OCI-LY3 (cell line): ENCODE measurements around the gene FIS1.

ENCODE experiments used
- H2AFZ ChIP-seq: fragments of 200-600, 300-600 bp; shearing (Covaris generic); 2 replicates; pipeline ENCODE4 v1.6.0; 2014; ENCODE audit warnings: antibody characterized with exemption, low read depth, low read length
- H3K27ac ChIP-seq: fragments of 200-600, 300-600 bp; sonication (generic); 2 replicates; pipeline ENCODE4 v1.5.1; 2014; ENCODE audit warnings: mild to moderate bottlenecking, low read length, moderate library complexity, mixed read lengths
- H3K27me3 ChIP-seq: fragments of 200-600, 300-600 bp; sonication (generic); 2 replicates; pipeline ENCODE4 v1.6.1; 2014; ENCODE audit warnings: low read depth, low read length, mixed read lengths
- H3K36me3 ChIP-seq: fragments of 200-600, 300-600 bp; sonication (generic); replicated peaks from 2 replicates; pipeline ENCODE3; 2014; ENCODE audit warnings: low read depth, low read length, mixed read lengths
- H3K4me1 ChIP-seq: fragments of 300-600, 200-600 bp; sonication (generic); 2 replicates; pipeline ENCODE4 v1.6.1; 2014; ENCODE audit warnings: low read length, mixed read lengths
- H3K4me2 ChIP-seq: fragments of 200-600, 300-600 bp; sonication (generic); 2 replicates; pipeline ENCODE4 v1.6.1; 2014; ENCODE audit warnings: low read length, mixed read lengths
- H3K4me3 ChIP-seq: fragments of 300-600, 200-600 bp; sonication (generic); 2 replicates; pipeline ENCODE4 v1.5.1; 2014; ENCODE audit warnings: antibody characterized with exemption, mild to moderate bottlenecking, low read length, moderate library complexity
- H3K79me2 ChIP-seq: fragments of 300-600, 200-600 bp; shearing (Covaris generic); 2 replicates; pipeline ENCODE4 v1.6.1; 2014; ENCODE audit warnings: mild to moderate bottlenecking, low read length, mixed read lengths
- H3K9ac ChIP-seq: fragments of 300-600, 200-600 bp; shearing (Covaris generic); 2 replicates; pipeline ENCODE4 v1.6.0; 2014; ENCODE audit warnings: mild to moderate bottlenecking, low read length, moderate library complexity
- H3K9me3 ChIP-seq: fragments of 200-600, 300-600 bp; shearing (Covaris generic); 2 replicates; pipeline ENCODE4 v1.6.1; 2014; ENCODE audit warnings: low read length, mixed read lengths; ENCODE audit not compliant: insufficient read depth
- H4K20me1 ChIP-seq: fragments of 200-600, 300-600 bp; sonication (generic); 2 replicates; pipeline ENCODE4 v1.6.1; 2016; ENCODE audit warnings: low read length, mixed read lengths; ENCODE audit not compliant: insufficient read depth
- EZH2phosphoT487 ChIP-seq: fragments of 200-600 bp; shearing (Covaris generic); IDR thresholded peaks from 2 replicates; pipeline ENCODE4 v1.6.1; 2018; ENCODE audit warnings: antibody characterized with exemption, mixed run types, low read depth
- TF ChIP-seq, protein P1 (sequence below): fragments of 200-600, 300-600 bp; sonication (generic); IDR thresholded peaks from 2 replicates; pipeline ENCODE4 v1.5.1; 2014; ENCODE audit warnings: antibody characterized with exemption, low read length, low read depth

Gene FIS1

DNA sequence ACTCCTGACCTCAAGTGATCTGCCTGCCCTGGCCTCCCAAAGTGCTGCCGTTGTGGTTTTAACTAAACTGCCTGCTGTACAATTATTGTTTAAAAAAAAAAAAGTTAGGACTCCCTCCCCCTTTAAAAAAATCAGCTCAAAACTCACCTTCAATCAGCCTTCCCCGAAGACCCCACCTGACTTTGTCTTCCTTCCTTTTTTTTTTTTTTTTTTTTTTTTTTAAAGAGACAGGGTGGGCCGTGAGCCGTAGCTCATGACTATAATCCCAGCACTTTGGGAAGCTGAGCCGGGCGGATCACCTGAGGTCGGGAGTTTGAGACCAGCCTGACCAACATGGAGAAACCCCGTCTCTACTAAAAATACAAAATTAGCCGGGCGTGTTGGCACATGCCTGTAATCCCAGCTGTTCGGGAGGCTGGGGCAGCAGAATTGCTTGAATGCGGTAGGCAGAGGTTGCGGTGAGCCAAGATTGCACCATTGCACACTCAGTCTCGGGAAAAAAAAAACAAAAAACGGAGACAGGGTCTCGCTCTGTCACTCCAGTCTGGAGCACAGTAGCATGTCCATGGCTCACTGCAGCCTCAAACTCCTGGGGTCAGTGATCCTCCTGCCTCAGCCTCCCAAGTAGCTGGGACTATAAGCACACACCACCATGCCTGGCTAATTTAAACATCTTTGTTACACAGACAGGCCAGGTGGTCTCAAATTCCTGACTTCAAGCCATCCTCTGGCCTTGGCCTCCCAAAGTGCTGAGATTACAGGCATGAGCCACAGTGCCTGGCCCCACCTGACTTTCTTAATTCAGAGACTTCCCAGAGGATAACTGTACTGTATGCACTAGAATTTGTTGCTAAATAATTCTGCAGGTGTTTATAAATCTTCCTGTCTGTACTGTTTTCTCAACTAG is 3.2 kb downstream of the FIS1 start:
- peaks cover 9% of the 10 kb centered on the region for H3K4me1 ChIP-seq
- H4K20me1 ChIP-seq = no peaks in the 10 kb centered on the region
- no peaks in the 10 kb centered on the region for H3K27me3 ChIP-seq
- H3K4me3 ChIP-seq = no peak overlapping the region
- H3K4me2 ChIP-seq = no peak overlapping the region
- H3K27ac ChIP-seq = no peak overlapping the region
- no peak overlapping the region for H2AFZ ChIP-seq
- peaks cover 47% of the 10 kb centered on the region for H3K79me2 ChIP-seq
- H3K36me3 ChIP-seq = peaks cover 4% of the 10 kb centered on the region
- no peak overlapping the region for H3K9ac ChIP-seq
- no peak for TF ChIP-seq EZH2phosphoT487
- TF ChIP-seq, protein P1, sequence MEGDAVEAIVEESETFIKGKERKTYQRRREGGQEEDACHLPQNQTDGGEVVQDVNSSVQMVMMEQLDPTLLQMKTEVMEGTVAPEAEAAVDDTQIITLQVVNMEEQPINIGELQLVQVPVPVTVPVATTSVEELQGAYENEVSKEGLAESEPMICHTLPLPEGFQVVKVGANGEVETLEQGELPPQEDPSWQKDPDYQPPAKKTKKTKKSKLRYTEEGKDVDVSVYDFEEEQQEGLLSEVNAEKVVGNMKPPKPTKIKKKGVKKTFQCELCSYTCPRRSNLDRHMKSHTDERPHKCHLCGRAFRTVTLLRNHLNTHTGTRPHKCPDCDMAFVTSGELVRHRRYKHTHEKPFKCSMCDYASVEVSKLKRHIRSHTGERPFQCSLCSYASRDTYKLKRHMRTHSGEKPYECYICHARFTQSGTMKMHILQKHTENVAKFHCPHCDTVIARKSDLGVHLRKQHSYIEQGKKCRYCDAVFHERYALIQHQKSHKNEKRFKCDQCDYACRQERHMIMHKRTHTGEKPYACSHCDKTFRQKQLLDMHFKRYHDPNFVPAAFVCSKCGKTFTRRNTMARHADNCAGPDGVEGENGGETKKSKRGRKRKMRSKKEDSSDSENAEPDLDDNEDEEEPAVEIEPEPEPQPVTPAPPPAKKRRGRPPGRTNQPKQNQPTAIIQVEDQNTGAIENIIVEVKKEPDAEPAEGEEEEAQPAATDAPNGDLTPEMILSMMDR = no peak
- H3K9me3 ChIP-seq = no peaks in the 10 kb centered on the region

DNA sequence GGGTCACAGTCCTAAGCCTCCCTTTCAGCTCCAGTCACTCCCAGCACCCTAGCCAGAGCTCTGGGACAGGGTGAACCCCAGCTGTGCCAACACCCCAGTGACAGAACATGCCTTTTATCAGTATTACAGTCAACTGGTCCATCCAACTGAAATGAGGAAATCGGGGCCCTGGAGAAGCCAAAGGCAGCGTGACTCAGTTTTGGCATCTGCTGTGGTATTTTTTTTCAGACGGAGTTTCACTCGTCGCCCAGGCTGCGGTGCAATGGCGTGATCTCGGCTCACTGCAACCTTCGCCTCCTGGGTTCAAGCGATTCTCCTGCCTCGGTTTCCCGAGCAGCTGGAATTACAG is 3.9 kb downstream of the FIS1 start:
- Histone ChIP-seq H3K9me3 (no peaks in the 10 kb centered on the region), H3K27ac (no peak overlapping the region), H3K4me2 (no peak overlapping the region), H2AFZ (no peak overlapping the region), H3K27me3 (no peaks in the 10 kb centered on the region), H3K79me2 (peaks cover 40% of the 10 kb centered on the region), H3K4me1 (peaks cover 9% of the 10 kb centered on the region), H4K20me1 (no peaks in the 10 kb centered on the region), H3K36me3 (peaks cover 4% of the 10 kb centered on the region), H3K9ac (no peak overlapping the region), H3K4me3 (no peak overlapping the region)
- TF ChIP-seq, protein P1 = no peak
- no peak for TF ChIP-seq EZH2phosphoT487

DNA sequence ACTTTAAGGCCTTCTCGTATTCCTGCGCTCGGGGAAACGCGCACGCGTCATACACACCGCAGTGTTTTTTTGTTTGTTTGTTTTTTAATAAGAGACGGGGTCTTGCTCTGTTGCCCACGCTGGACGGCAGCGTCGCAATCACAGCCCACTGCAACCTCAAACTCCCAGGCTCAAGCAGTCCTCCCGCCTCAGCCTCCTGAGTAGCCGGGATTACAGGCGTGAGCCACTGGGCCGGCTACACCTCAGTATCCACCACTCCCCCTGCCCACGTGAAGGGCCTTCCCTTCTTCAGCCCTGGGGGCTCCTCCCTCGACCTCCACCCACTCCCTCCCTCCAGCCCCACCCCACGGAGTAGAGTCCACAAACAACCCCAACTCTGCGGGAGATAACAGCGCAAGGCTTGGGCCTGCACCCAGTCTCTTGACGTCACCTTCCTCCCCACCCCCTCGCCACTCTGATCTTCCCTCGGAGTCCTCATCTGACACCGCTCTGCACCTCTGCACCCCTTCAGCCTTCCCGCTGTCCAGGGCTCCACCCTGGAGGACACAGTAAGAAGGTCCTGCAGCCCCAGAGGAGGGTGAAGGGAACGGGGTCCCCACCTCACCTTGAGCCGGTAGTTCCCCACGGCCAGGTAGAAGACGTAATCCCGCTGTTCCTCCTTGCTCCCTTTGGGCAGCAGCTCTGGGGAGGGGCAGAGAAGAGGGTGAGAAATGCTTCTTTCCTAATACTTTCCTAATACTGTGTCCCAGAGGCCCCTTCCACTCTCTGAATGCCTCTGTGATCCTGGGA is 4.5 kb downstream of the FIS1 start:
- Histone ChIP-seq H3K4me2 (no peak overlapping the region), H3K79me2 (peaks cover 35% of the 10 kb centered on the region), H3K4me1 (peaks cover 9% of the 10 kb centered on the region), H2AFZ (no peak overlapping the region), H3K27ac (no peak overlapping the region), H4K20me1 (no peaks in the 10 kb centered on the region), H3K9me3 (no peaks in the 10 kb centered on the region), H3K36me3 (no peaks in the 10 kb centered on the region), H3K4me3 (no peak overlapping the region), H3K9ac (no peak overlapping the region), H3K27me3 (no peaks in the 10 kb centered on the region)
- TF ChIP-seq, protein P1 = no peak
- TF ChIP-seq EZH2phosphoT487 = no peak

DNA sequence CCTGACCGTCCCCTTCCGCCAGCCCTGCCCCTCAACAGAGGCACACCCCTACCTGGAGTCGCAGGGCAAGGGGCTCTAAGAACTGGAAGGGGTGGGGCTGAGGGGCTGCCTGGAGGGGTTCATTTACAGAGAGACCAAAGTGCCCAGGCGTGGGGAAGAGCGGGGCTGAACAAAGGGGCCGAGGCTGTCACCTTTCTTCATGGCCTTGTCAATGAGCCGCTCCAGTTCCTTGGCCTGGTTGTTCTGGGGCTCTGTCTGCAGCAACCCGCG is 5.0 kb downstream of the FIS1 start:
- no peaks in the 10 kb centered on the region for H4K20me1 ChIP-seq
- no peaks in the 10 kb centered on the region for H3K9me3 ChIP-seq
- H2AFZ ChIP-seq = no peak overlapping the region
- H3K4me1 ChIP-seq = peaks cover 6% of the 10 kb centered on the region
- H3K27ac ChIP-seq = no peak overlapping the region
- peaks cover 31% of the 10 kb centered on the region for H3K79me2 ChIP-seq
- no peak overlapping the region for H3K9ac ChIP-seq
- no peak overlapping the region for H3K4me3 ChIP-seq
- TF ChIP-seq, protein P1 = no peak
- no peak for TF ChIP-seq EZH2phosphoT487
- no peak overlapping the region for H3K4me2 ChIP-seq
- no peaks in the 10 kb centered on the region for H3K27me3 ChIP-seq
- no peaks in the 10 kb centered on the region for H3K36me3 ChIP-seq
